Subcutaneous adipose tissue (tissue), 4 donors: Measurements from ENCODE around the gene GLIS1. TPM values are rescaled to one million over a fixed set of nuclear protein-coding genes. Genes with fewer than 3 reads are reported as not detected.

ENCODE experiments used
- total RNA-seq, 4 donors: library from RNA; depleted of rRNA; stranded (reverse); fragments of >200 nt; gene quantifications; one replicate each; pipeline ENCODE4 v1.1.0, GENCODE V29; 2016
- TF ChIP-seq, protein P1 (sequence below): fragments of 450-650 bp; IDR thresholded peaks from one replicate; pipeline ENCODE4 v1.5.1; 2016; ENCODE audit warnings: low read depth, mild to moderate bottlenecking, control low read depth, antibody characterized with exemption, moderate library complexity

The GLIS1 gene
- total RNA-seq, 4 donors from 2014 or later, result 0.17 to 3.6 TPM; not detected in 2

DNA sequence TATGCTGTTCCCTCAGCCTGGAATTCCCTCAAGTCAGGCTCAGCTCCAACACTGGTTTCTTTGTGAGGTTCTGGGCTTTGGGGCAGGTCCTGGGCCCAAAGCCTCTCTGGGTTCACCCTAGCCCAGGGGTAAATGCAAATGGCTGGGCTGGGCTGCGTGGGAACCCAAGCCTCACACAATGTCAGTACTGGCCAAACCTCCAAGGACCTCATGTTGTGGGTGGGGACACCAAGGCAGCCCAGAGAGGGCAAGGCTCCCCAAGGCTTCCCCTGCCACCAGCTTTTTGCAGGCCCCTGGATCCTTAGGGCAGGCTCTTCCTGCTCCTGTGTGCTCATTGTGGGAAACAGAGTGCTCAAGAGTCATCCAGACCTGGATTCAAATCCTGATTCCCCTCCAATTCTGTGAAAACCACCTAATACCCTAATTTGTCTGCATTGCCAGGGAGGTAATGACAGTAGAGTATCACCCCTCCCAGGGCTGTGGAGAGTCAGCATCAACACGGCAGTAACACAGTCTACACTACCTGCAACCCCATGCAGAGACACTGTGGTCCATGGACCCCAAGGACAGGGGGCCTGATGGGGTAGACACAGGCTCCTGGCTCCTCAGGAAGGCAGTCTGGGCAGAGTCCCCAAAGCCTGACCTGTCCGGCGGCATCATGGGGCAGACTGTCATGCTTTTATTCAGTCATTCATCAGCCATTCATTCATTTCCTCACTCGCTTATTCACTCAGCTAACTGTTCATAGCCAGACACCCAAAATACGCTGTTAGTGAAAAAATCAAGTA lies 194.0 kb downstream of the GLIS1 start:
- TF ChIP-seq, protein P1, sequence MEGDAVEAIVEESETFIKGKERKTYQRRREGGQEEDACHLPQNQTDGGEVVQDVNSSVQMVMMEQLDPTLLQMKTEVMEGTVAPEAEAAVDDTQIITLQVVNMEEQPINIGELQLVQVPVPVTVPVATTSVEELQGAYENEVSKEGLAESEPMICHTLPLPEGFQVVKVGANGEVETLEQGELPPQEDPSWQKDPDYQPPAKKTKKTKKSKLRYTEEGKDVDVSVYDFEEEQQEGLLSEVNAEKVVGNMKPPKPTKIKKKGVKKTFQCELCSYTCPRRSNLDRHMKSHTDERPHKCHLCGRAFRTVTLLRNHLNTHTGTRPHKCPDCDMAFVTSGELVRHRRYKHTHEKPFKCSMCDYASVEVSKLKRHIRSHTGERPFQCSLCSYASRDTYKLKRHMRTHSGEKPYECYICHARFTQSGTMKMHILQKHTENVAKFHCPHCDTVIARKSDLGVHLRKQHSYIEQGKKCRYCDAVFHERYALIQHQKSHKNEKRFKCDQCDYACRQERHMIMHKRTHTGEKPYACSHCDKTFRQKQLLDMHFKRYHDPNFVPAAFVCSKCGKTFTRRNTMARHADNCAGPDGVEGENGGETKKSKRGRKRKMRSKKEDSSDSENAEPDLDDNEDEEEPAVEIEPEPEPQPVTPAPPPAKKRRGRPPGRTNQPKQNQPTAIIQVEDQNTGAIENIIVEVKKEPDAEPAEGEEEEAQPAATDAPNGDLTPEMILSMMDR, result no peak

DNA sequence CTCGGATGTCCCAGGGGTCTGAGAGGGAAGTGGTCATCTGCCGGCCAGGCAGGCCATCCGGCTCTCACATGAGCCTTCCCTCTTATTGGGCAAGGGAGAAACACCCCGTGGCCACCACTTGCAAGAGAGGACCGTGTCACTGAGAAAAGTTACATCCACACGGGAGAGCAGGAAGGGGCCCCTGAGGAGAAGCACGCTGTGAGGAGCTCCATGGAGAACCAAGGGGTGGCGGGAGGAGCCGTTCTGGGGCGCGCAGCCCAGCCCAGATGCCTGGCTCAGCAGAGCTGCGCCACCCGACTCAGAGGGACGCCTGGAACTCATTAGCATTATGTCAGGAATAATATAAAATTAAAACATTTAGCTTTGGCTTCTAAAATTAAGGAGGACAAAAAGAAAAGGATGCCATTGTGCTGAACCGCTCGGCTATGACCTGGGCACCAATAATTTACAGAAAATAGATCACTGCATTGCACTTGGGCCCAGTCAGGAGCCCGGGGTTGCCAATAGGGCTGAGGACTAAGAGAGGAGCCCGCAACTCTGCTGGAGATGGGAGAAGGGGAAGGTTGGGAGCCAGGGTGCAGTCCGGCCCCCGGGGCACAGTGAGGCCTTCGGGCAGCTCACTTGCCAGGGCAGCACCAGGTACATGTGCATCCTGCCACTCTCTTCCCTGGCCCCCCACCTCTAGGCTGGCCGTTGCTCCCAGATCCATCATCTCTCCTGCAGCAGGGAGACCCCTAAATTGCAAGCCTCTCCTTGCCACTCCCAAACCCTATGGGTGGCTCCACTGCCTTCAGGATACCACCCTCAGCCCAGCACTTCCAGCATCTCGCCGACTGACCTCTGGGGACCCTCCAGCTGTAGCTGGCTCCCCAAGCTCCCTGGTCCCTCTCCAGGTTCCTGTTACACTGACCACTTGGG lies 194.9 kb downstream of the GLIS1 start:
- TF ChIP-seq, protein P1, result no peak

DNA sequence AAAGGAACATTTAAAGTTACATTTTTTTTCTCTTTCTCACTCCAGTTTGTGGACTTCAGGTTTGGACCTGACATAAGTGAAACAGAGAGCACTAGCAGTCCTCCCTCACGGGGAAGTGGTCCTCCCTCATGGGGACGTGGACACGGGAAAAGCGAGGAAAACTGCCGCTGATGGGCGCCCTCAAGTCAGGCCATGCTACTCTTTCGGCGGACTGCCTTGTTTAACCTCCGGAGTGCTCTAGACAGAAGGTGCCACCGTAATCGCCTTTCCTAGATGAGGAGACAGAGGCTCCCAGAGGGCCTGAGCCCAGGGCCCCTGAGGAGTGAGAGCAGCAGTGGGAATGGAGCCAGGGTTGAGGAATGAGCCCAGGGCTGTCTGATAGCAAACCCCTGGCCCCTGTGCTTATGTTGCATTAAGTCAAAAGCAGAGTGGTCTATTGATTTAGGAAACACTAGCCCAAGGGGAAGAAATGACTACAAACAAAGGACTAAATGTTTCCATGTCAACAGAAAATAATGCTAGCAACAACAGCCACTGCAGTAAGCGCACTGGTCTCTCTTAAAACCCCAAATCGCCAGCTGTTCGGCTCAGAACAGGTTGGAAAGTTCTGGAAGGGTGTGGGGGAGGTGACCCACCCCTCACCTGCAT lies 195.7 kb downstream of the GLIS1 start:
- TF ChIP-seq, protein P1, result no peak

DNA sequence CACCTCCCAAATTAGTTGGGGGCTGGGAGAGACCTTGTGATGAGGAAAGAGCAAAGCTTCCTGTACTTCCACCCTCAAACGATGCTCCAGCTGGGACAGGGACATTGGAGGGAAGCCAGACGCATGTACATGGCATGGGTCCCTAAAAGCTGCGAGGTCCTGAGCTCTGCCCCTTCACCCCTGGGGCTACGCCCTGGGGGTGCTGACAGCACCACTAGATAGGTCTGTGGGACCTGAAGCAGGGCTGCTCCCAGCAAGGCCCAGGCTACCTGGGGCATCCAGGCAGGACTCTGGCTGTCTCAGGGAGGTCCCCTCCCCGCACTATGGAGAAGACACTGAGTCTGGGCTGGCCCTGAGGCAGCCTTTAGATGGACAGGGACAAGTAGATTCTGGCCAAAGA lies 196.4 kb downstream of the GLIS1 start:
- TF ChIP-seq, protein P1, result no peak

DNA sequence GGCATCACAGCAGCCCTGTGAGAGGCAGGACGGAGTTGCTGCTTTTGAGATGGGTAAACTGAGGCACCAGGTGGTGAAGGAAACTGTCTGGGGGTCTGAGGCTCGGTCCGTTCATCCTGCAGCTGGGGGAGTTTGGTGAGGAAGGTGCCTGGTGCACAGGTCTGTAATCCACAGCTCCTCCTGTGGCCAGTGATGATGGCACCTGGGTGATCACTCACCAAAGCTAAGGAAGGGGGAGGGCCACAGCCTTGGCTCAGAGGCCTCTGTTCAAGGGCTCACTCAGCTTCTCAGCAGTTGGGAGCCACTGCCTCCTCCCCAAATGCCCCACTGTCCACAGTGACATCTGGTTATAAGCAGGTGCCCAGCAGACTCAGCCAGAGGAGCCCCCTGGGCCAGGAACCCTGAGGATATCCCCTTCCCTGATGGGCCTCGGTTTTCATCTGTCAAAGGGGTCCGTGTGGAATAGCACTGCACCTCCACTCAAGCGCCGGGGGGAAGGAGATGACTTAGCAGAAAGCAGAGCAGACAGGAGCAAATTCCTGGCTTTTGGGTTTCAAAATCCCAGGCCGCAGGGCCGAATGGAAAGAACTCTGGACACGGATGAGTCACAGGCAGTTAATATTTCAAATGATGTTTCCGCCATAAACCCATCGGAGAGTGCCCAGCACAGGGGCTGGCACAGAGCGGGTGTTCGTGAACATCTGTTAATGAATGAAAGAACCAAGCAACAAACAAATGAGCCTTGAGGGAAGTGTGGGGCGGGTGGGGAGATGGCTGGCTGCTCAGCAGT lies 197.0 kb downstream of the GLIS1 start:
- TF ChIP-seq, protein P1, result no peak

DNA sequence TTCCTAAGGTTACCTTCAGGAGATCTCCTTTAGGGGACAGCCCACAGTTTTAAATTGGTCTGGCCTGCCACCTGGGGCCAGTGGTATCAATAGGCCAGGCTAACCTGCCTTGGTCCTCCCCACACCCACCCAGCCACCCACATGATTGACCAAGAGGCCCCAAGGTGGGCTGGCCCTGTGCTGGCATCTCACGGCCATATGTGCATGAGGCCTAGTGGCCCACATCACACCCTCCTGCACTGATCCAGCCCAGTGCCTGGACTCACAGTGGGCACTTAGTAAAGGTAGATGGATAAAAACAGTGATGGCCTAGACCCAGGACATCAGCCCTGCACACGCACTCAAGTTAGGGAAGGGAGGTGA lies 197.7 kb downstream of the GLIS1 start:
- TF ChIP-seq, protein P1, result no peak
